Measurements from ENCODE around the gene CNIH3.

The CNIH3 gene

GRCh38 chr1:224619209-224619608 is 3.1 kb downstream of the CNIH3 start:
- no peak overlapping the region for H3K27ac Mint-ChIP-seq
- H3K27me3 Mint-ChIP-seq (ENCODE audit: low read depth): peaks cover 93% of the 10 kb centered on the region
- peaks cover 4% of the 10 kb centered on the region for H3K9me3 Mint-ChIP-seq
- H3K4me3 Mint-ChIP-seq: peak overlapping the region in 1 of 3 experiments; percentile 80
- no peaks in the 10 kb centered on the region for H3K36me3 Mint-ChIP-seq (ENCODE audit: low read depth)
- H3K4me1 Mint-ChIP-seq: peaks cover 25% of the 10 kb centered on the region
- no peak for TF ChIP-seq CTCF (IDR thresholded peaks at IDR 0.05; ENCODE audit: unreplicated experiment in 3 of 3)

- no peaks in the 10 kb centered on the region for H3K36me3 Mint-ChIP-seq (ENCODE audit: low read depth)
- peaks cover 86% of the 10 kb centered on the region for H3K27me3 Mint-ChIP-seq (ENCODE audit: low read depth)
- H3K27ac Mint-ChIP-seq: no peak overlapping the region
- H3K4me1 Mint-ChIP-seq: peaks cover 25% of the 10 kb centered on the region
- H3K9me3 Mint-ChIP-seq: peaks cover 4% of the 10 kb centered on the region
- H3K4me3 Mint-ChIP-seq: no peak overlapping the region
- no peak for TF ChIP-seq CTCF (IDR thresholded peaks at IDR 0.05; ENCODE audit: unreplicated experiment in 3 of 3)
Measured at GRCh38 chr1:224620105-224620504, 4.0 kb downstream of the CNIH3 start.

GRCh38 chr1:224621813-224622682 is 5.9 kb downstream of the CNIH3 start:
- H3K9me3 Mint-ChIP-seq: peaks cover 4% of the 10 kb centered on the region
- no peak overlapping the region for H3K27ac Mint-ChIP-seq
- peaks cover 79% of the 10 kb centered on the region for H3K27me3 Mint-ChIP-seq (ENCODE audit: low read depth)
- TF ChIP-seq CTCF (IDR thresholded peaks at IDR 0.05; ENCODE audit: unreplicated experiment in 3 of 3): no peak
- no peaks in the 10 kb centered on the region for H3K36me3 Mint-ChIP-seq (ENCODE audit: low read depth)
- H3K4me3 Mint-ChIP-seq: no peak overlapping the region
- H3K4me1 Mint-ChIP-seq: peaks cover 28% of the 10 kb centered on the region

- no peak for TF ChIP-seq CTCF (IDR thresholded peaks at IDR 0.05; ENCODE audit: unreplicated experiment in 3 of 3)
- no peak overlapping the region for H3K4me3 Mint-ChIP-seq
- H3K27me3 Mint-ChIP-seq (ENCODE audit: low read depth): peaks cover 71% of the 10 kb centered on the region
- peaks cover 4% of the 10 kb centered on the region for H3K9me3 Mint-ChIP-seq
- H3K4me1 Mint-ChIP-seq: peaks cover 23% of the 10 kb centered on the region
- no peaks in the 10 kb centered on the region for H3K36me3 Mint-ChIP-seq (ENCODE audit: low read depth)
- H3K27ac Mint-ChIP-seq: no peak overlapping the region
Measured at GRCh38 chr1:224622831-224623230, 6.7 kb downstream of the CNIH3 start.

- TF ChIP-seq CTCF (IDR thresholded peaks at IDR 0.05; ENCODE audit: unreplicated experiment in 3 of 3): no peak
- Mint-ChIP-seq H3K4me1 (peaks cover 20% of the 10 kb centered on the region), H3K27me3 (ENCODE audit: low read depth) (peaks cover 66% of the 10 kb centered on the region), H3K27ac (no peak overlapping the region), H3K36me3 (ENCODE audit: low read depth) (no peaks in the 10 kb centered on the region), H3K9me3 (peaks cover 4% of the 10 kb centered on the region), H3K4me3 (no peak overlapping the region)
Measured at GRCh38 chr1:224623310-224623714, 7.2 kb downstream of the CNIH3 start.

All from nephron (organoid).